NCI-H2196 (cell line): ENCODE measurements around the gene CLMP.
"Not testable (repeated sequence)": the region's sequence is repeated elsewhere in the genome, so short reads cannot be mapped to it uniquely, and the experiment has no call there.

ENCODE experiments used
- DNase-seq: peaks from one replicate; lab custom pipeline; 2025; ENCODE audit not compliant: unreplicated experiment; lab: John Stamatoyannopoulos, UW

Gene CLMP

DNA sequence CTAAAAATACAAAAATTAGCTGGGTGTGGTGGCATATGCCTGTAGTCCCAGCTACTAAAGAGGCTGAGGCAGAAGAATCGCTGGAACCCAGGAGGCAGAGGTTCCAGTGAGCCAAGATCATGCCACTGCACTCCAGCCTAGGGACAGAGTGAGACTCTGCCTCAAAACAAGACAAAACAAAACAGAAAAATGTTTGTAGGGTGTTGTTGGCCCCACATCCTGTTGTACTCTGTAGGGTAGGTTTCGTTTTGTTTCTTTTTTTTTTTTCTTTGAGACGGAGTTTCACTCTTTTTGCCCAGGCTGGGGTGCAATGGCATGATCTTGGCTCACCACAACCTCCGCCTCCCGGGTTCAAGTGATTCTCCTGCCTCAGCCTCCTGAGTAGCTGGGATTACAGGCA lies 107.4 kb downstream of the CLMP start:
- not testable (repeated sequence) for DNase-seq

DNA sequence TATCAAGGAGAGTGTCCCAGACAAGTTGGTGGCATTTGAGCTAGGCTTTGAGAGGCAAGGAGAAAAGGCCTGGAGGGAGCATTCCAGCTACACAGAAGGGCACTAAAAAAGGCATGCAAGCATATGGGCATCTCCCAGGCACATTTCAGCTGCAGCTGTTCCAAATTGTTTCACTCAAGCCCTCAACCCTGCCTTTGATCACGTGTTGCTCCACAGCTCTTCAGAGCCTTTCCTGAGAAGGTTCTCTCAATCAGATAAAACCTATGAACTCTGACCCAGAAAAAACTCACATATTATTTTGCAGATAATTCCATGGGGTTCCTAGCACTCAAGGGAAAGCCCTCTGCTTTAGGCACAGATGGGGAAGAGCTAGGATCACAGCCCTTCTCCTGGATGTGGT lies 108.7 kb downstream of the CLMP start:
- DNase-seq = no peak

GRCh38 chr11:123085497-123085896 lies 109.6 kb downstream of the CLMP start:
- DNase-seq = no peak

GRCh38 chr11:123084454-123084853 lies 110.6 kb downstream of the CLMP start:
- DNase-seq = no peak

GRCh38 chr11:123083623-123084029 lies 111.4 kb downstream of the CLMP start:
- peak; percentile 93 for DNase-seq

GRCh38 chr11:123082977-123083376 lies 112.1 kb downstream of the CLMP start:
- DNase-seq = no peak

GRCh38 chr11:123080015-123080414 lies 115.0 kb downstream of the CLMP start:
- no peak for DNase-seq

DNA sequence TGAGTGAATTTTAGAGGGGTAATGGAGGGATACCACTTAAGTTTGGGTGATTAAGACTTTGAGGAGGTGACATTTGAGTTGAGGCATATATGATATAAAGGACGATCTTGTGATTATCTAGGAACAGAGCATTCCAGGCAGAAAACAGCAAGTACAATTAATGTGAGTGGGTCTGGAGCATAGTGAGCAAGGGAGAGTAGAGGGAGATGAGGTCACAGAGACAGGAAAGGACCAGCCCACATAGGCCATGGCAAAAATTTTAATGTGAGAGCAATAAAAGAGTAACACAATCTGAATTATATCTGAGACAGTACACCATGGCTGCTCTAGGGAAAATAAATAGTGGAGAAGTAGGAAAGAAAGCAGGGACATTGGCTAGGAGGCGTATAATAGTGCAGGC lies 118.6 kb downstream of the CLMP start:
- no peak for DNase-seq

DNA sequence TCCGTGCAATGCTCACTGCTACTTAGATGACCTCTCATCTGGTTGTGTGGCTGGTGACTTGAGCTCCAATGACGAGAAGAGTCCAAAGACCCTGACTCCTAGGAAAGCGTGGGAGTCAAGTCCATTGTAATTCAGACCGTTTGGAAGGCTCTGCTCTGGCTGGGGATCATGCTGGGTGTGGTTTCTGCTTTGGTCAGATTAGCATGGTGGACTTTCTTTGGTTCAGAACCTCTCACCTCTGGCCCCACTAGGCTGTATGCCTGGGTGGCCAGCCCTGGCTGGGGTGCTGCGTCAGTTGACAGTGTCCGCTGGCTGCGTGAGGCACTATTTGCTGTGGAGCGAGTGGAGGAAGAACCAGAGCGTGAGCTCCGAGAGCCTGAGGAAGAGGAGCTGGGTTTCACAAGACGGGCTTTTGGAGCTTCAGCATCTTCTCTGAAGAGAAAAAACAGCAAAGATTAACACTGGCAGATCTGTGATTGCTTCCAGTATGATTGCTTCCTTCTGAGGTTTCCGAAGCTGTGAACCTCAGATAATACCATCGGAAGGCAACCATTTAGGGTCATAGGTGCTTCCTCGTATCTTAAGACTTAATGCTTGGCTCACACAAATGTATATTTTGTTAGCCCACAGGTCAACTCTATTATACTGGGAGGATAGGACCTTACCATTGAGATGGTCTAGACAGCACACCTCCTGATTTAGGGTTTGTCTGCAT lies 121.5 kb downstream of the CLMP start:
- no peak for DNase-seq

DNA sequence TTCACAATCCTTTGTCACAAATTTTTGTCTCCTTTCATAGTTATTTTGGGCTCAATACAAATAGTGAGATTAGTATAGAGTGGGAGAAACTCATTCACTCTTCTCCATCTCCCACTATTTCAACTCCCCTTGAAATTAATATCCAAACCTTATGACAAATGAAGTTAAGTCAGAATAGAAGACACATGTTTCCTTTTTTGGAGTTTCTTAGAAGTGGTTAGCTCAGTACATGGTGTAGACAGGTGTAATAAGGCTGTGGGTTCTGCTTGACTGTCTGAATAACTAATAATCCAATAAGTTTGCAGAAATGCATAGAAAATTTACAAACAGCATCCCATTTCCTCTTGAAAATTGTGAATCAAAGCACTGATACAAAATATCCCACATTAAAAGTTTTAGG lies 122.3 kb downstream of the CLMP start:
- DNase-seq = no peak

- peak; percentile 49 for DNase-seq
Measured at GRCh38 chr11:123072332-123072761, 122.7 kb downstream of the CLMP start.

DNA sequence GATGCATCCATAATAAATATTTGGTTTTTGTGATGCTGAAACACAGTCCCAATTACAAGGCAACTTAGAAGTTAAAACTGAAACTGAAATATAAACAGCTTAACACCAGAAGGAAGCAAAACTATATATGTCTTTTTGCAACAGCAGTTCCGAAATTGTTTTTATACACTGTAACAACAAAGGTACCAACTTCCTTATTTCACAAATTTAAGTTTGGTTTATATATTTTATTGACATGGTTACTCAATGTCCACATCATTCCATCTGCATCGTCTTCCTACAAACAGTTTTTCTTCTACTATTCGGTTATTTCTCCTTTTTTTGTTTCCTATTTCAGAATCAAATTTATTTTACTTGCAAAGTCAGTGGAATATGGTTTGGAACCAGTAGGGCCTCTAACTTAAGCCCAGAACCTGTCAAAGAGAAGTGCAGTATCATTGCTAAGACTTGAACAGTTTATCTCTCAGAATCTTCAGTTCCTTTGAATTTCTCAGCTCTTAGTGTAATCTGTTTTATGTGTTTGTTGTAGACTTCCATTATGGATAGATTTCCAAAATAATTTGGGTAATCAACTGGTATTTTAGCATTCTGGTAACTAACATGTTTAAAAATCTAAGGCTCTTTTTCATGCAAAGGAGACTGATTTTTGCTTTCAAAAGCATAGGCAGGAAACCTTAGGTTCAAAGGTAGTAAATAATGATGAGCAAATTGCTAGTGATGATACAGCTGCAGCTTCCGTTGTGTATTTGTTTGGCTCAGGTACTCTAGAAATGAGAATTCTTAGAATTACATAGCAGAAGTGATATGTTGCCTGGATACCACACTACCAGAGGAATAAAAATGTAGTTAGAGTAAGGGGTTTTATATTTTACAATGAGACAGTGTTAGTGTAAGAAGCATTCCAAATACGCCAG lies 124.9 kb downstream of the CLMP start:
- DNase-seq = no peak

DNA sequence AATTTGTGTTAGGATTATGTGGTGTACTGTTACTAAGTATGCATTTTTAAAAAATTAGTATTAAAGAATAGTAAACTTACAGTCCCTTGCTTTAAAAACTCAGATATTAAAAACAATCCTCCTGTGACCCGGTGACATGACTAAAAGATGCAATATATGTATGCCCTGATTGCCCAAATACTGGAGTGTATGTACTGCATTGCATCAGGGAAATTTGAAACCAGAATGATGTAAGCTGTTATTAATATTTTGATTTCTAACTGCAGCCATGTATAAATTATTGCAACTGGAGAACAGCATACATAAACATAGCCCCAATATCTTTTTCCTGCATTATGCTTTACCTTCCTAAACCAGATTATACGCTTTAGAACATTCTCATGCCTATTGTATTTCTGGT lies 129.4 kb downstream of the CLMP start:
- no peak for DNase-seq

GRCh38 chr11:123063826-123064657 lies 131.0 kb downstream of the CLMP start:
- DNase-seq = no peak

DNA sequence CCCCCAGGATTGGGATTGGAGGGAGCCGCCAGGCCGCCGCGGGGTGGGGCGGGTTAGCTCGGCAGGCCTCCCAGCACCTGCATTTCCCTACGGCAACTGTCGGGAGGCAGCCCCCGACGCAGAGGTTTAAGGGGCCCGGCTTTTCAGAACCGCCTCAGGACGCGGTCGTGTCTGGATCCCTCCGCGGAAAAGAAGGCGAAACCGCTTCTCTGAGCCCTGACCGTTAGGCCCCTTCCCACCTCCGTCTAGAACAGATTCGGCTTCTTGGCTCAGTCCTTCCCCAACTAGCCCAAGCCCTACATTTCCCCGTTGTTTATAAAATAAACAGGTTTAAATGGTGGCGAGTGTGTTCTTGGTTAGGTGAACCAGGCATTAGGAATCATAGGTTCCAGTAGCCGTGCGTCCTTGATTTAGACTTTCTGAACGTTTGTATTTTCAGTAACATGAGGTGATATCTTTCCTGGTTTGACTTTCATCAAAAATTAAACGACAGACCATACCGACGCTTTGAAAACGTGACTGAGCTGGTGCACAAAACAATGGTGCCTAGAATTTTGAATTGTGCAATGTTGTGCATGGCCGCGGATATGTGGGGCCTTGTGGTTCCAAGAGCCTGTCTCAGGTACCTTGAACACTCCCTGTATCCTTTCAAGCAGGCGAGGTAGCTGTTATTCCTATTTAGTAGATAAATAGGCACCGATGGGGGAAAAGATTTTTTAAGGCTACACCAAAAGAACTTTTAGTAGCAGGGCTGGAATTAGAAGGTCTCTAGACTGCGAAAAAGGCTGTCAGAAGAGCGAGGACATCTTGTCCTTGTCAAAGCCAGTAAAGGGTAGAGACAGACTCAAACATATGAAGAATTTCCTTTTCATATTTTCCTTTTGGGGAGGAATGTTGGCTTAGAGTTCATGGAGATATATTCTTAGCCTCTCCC lies 131.9 kb downstream of the CLMP start:
- peak; percentile 53 for DNase-seq

DNA sequence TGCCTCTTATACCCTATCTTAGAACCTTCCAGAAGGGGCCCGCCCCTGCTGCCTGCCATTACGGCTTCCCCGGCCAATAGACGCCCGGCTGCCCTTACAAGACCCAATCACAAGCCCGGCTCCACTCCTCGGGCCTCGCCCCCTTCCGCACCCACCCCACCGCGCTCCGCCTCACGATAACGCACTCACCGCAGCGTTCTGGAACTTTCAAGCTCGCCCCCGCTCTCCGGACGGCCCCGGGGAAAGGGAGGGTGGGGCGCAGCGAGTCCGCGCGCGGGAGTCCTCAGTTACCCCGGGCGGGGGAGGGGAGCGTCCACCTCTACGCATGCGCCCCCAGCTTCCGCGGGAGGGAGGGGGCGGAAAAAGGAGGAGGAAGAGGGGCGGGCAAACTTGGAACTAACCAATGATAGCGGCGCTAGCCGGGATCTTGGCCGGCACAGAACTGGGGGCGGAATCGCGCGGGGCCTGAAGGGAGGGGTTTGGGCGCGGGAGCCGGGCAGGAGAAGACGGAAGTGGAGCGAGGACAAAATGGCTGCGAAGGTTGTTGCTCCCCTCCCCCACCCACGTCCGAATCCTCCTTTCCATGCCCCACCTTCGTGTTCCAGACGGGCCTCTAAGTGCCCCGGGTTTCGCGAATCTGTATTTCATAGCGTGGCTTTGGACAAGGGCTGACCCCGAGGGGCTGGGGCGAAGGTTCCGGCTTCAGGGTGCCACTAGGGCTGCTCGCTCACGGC lies 132.7 kb downstream of the CLMP start:
- DNase-seq = peak; percentile 99

DNA sequence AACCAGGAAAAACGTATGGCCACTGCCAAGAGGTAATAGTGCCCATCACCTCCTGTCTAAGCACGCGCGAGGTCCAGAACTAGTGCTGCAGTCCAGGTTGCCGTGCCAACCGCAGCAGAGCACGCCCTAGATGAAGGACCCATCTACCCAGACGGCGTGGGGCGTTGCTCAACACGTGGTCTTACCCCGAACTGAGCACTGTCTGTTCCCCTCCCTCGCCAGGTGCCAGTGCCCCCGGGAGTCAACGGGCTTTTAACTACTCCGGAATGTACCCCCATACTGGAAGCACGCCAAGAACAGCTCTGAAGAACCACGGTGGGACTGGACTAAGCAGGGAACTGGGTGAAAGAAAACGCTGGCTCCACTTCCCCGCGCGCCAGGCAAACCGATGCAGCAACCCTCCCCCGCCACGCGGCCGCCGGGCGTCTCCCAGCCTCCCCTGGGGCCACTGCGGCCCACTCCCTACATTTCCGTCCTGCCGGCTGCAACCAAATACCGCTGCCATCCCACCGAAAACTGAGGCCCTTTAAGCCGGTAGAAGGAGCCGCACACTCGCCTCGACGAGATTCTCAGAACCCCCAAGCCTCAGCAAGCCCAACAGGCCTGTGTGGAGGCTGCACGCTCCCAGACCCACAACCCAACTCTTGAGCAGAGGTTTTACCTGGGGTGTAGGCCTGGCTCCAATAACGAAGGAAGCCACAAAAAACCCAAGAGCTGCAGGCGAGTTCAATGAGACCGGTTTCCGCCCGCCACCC lies 133.5 kb downstream of the CLMP start, which contains the start of gene HSPA8:
Gene HSPA8 (minus strand): TSS at position 734 of the 755 bp plus-strand sequence. CDS start 812 bp downstream, outside the sequence.
- DNase-seq = no peak

DNA sequence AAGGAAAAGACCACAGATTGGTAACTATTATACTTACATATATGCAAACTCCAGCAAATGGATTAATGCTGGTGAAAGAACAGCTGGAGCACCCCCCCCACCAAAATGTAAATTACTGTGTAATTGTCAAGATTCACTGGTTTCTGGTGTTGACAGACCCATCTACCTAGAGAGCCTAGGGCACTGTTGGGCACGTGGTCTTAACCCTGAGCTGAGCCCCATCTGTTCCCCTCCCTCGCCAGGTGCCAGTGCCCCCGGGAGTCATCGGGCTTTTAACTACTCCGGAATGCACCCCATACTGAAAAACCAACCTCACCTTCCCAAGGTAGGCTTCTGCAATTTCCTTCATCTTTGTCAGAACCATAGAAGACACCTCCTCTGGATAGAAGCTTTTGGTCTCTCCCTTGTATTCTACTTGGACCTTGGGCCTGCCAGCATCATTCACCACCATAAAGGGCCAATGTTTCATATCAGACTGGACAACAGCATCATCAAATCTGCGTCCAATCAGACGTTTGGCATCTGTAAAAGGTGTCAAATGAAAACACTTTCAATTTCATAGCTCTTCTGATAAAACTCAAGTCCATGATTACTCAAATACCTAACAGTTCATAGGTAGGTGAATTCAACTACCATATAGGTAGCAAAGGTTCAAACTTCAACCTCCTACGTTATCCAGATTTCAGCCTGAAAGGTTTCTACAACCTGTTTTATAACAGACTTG lies 134.6 kb downstream of the CLMP start:
- no peak for DNase-seq
